Urinary bladder (tissue), 4 donors: ENCODE measurements around the gene PDS5B. TPM values are rescaled to one million over a fixed set of nuclear protein-coding genes. Genes with fewer than 3 reads are reported as not detected.

Experiments
- DNase-seq: peaks from one replicate; pipeline ENCODE4 v3.0.0-alpha.2; 2015; ENCODE audit errors: extremely low spot score
- H3K27ac ChIP-seq: one replicate; pipeline ENCODE4 v1.5.1; 2013; ENCODE audit warnings: low read depth, mild to moderate bottlenecking, moderate library complexity
- H3K36me3 ChIP-seq: one replicate; pipeline ENCODE4 v1.6.1; 2013; ENCODE audit warnings: mild to moderate bottlenecking, moderate library complexity; ENCODE audit not compliant: insufficient read depth
- H3K4me1 ChIP-seq: one replicate; pipeline ENCODE4 v1.6.1; 2013; ENCODE audit warnings: mild to moderate bottlenecking, moderate library complexity; ENCODE audit not compliant: insufficient read depth
- H3K4me3 ChIP-seq: one replicate; pipeline ENCODE4 v1.5.1; 2013; ENCODE audit warnings: low read depth, low read length
- WGBS: extraction: QIAGEN DNeasy Blood & Tissue Kit; methylation state at CpG from one replicate; pipeline ENCODE4 v1.1.7; 2013; 5-methylcytosine and 5-hydroxymethylcytosine counted together
- polyA plus RNA-seq: library from polyadenylated mRNA; stranded (reverse); fragments of 200-250 nt; gene quantifications from one replicate; pipeline ENCODE4 v1.2.3, GENCODE V29; 2013
- total RNA-seq: library from RNA; depleted of rRNA; stranded (reverse); fragments of >200 nt; gene quantifications from one replicate; pipeline ENCODE4 v1.2.3, GENCODE V29; 2014
- donor health status: healthy with polysubstance abuse.
- donor health status: healthy.

Gene PDS5B
- total and polyA plus RNA-seq, 2 donors = 17.1 to 158 TPM

- H3K4me3 ChIP-seq = no peak overlapping the region
- H3K36me3 ChIP-seq = peaks cover 4% of the 10 kb centered on the region
- H3K4me1 ChIP-seq = no peaks in the 10 kb centered on the region
- DNase-seq = no peak
- no peak overlapping the region for H3K27ac ChIP-seq
Observed at GRCh38 chr13:32779119-32779518, 192.9 kb downstream of the PDS5B start.

GRCh38 chr13:32781906-32782305 is 195.7 kb downstream of the PDS5B start:
- DNase-seq = no peak

GRCh38 chr13:32783067-32783466 is 196.8 kb downstream of the PDS5B start:
- H3K27ac ChIP-seq = no peak overlapping the region
- H3K4me1 ChIP-seq = no peaks in the 10 kb centered on the region
- 37% methylated on average over 3 of the region's 3 CpGs for WGBS
- no peak overlapping the region for H3K4me3 ChIP-seq
- no peak for DNase-seq
- peaks cover 3% of the 10 kb centered on the region for H3K36me3 ChIP-seq

More at GRCh38 chr13:32781906-32782305, 195.7 kb downstream of the PDS5B start:
- no peak overlapping the region for H3K4me3 ChIP-seq
- H3K36me3 ChIP-seq = peaks cover 3% of the 10 kb centered on the region
- no peaks in the 10 kb centered on the region for H3K4me1 ChIP-seq
- WGBS = 97% methylated on average over 2 of the region's 2 CpGs
- H3K27ac ChIP-seq = no peak overlapping the region

GRCh38 chr13:32790731-32791130 is 204.5 kb downstream of the PDS5B start:
- DNase-seq = no peak
- WGBS = 93% methylated on average over 3 of the region's 3 CpGs
- no peak overlapping the region for H3K4me3 ChIP-seq
- H3K4me1 ChIP-seq = no peaks in the 10 kb centered on the region
- no peaks in the 10 kb centered on the region for H3K36me3 ChIP-seq
- H3K27ac ChIP-seq = no peak overlapping the region

- H3K27ac ChIP-seq = no peak overlapping the region
- WGBS = 70% methylated on average over 8 of the region's 8 CpGs
- no peak for DNase-seq
- H3K36me3 ChIP-seq = no peaks in the 10 kb centered on the region
- no peak overlapping the region for H3K4me3 ChIP-seq
- no peaks in the 10 kb centered on the region for H3K4me1 ChIP-seq
Observed at GRCh38 chr13:32791545-32792172, 205.4 kb downstream of the PDS5B start.

- DNase-seq = no peak
- Histone ChIP-seq H3K4me3 (no peak overlapping the region), H3K36me3 (no peaks in the 10 kb centered on the region), H3K27ac (no peak overlapping the region), H3K4me1 (no peaks in the 10 kb centered on the region)
- WGBS = 83% methylated on average over 1 of the region's 1 CpG
Observed at GRCh38 chr13:32796754-32797153, 210.5 kb downstream of the PDS5B start.

- Histone ChIP-seq H3K27ac (no peak overlapping the region), H3K36me3 (no peaks in the 10 kb centered on the region), H3K4me3 (no peak overlapping the region), H3K4me1 (no peaks in the 10 kb centered on the region)
- DNase-seq = no peak
- 83% methylated on average over 3 of the region's 3 CpGs for WGBS
Observed at GRCh38 chr13:32802159-32802558, 215.9 kb downstream of the PDS5B start.

GRCh38 chr13:32804673-32805230 is 218.5 kb downstream of the PDS5B start:
- no peaks in the 10 kb centered on the region for H3K4me1 ChIP-seq
- no peak for DNase-seq
- H3K27ac ChIP-seq = no peak overlapping the region
- no peaks in the 10 kb centered on the region for H3K36me3 ChIP-seq
- WGBS = 51% methylated on average over 5 of the region's 5 CpGs
- no peak overlapping the region for H3K4me3 ChIP-seq

GRCh38 chr13:32811297-32811800 is 225.1 kb downstream of the PDS5B start:
- no peak overlapping the region for H3K4me3 ChIP-seq
- no peak for DNase-seq
- WGBS = 45% methylated on average over 7 of the region's 7 CpGs
- no peaks in the 10 kb centered on the region for H3K36me3 ChIP-seq
- H3K27ac ChIP-seq = no peak overlapping the region
- no peaks in the 10 kb centered on the region for H3K4me1 ChIP-seq

GRCh38 chr13:32821149-32821688 is 235.0 kb downstream of the PDS5B start:
- H3K27ac ChIP-seq = no peak overlapping the region
- DNase-seq = no peak
- 94% methylated on average over 14 of the region's 14 CpGs for WGBS

GRCh38 chr13:32822771-32823170 is 236.5 kb downstream of the PDS5B start:
- no peak for DNase-seq
- WGBS = 84% methylated on average over 4 of the region's 4 CpGs

More at GRCh38 chr13:32821149-32821688, 235.0 kb downstream of the PDS5B start:
- Histone ChIP-seq H3K4me3 (no peak overlapping the region), H3K4me1 (no peaks in the 10 kb centered on the region), H3K36me3 (no peaks in the 10 kb centered on the region)

GRCh38 chr13:32823597-32823996 is 237.3 kb downstream of the PDS5B start:
- H3K4me1 ChIP-seq = no peaks in the 10 kb centered on the region
- WGBS = 95% methylated on average over 5 of the region's 5 CpGs

More at GRCh38 chr13:32822771-32823170, 236.5 kb downstream of the PDS5B start:
- Histone ChIP-seq H3K4me1 (no peaks in the 10 kb centered on the region), H3K4me3 (no peak overlapping the region), H3K27ac (no peak overlapping the region), H3K36me3 (no peaks in the 10 kb centered on the region)

GRCh38 chr13:32824061-32824460 is 237.8 kb downstream of the PDS5B start:
- no peaks in the 10 kb centered on the region for H3K36me3 ChIP-seq
- H3K4me1 ChIP-seq = no peaks in the 10 kb centered on the region
- WGBS = 85% methylated on average over 15 of the region's 15 CpGs
- H3K27ac ChIP-seq = no peak overlapping the region
- no peak for DNase-seq
- H3K4me3 ChIP-seq = no peak overlapping the region

More at GRCh38 chr13:32823597-32823996, 237.3 kb downstream of the PDS5B start:
- H3K4me3 ChIP-seq = no peak overlapping the region
- H3K27ac ChIP-seq = no peak overlapping the region
- H3K36me3 ChIP-seq = no peaks in the 10 kb centered on the region
- no peak for DNase-seq

GRCh38 chr13:32824675-32825074 is 238.4 kb downstream of the PDS5B start:
- H3K27ac ChIP-seq = no peak overlapping the region
- WGBS = 15% methylated on average over 7 of the region's 7 CpGs
- H3K4me3 ChIP-seq = no peak overlapping the region
- no peak for DNase-seq
- H3K36me3 ChIP-seq = no peaks in the 10 kb centered on the region
- no peaks in the 10 kb centered on the region for H3K4me1 ChIP-seq
